LNCaP clone FGC (cell line): ENCODE data around the gene GLDC.

ENCODE experiments used
- DNase-seq: peaks from one replicate; pipeline ENCODE4 v3.0.0-alpha.2; 2011; ENCODE audit warnings: low read depth
- H3K4me3 ChIP-seq: 2 replicates; pipeline ENCODE4 v1.5.1; 2011; ENCODE audit warnings: mild to moderate bottlenecking, low read depth, low read length, control low read depth
- CTCF ChIP-seq: IDR thresholded peaks from 2 replicates; pipeline ENCODE4 v1.5.1; 2012; ENCODE audit warnings: mild to moderate bottlenecking; ENCODE audit not compliant: control insufficient read depth, insufficient read depth; ENCODE audit errors: extremely low read depth

Gene GLDC

GRCh38 chr9:6620796-6621195 lies 24.7 kb downstream of the GLDC start:
- TF ChIP-seq CTCF, result no peak
- H3K4me3 ChIP-seq, result no peak overlapping the region
- DNase-seq, result no peak

GRCh38 chr9:6620353-6620752 lies 25.2 kb downstream of the GLDC start:
- no peak overlapping the region for H3K4me3 ChIP-seq
- TF ChIP-seq CTCF, result no peak
- no peak for DNase-seq

GRCh38 chr9:6619909-6620308 lies 25.6 kb downstream of the GLDC start:
- no peak for DNase-seq
- TF ChIP-seq CTCF, result no peak
- H3K4me3 ChIP-seq, result no peak overlapping the region

GRCh38 chr9:6616951-6617602 lies 28.5 kb downstream of the GLDC start:
- no peak for TF ChIP-seq CTCF
- no peak for DNase-seq
- no peak overlapping the region for H3K4me3 ChIP-seq

- H3K4me3 ChIP-seq, result no peak overlapping the region
- TF ChIP-seq CTCF, result no peak
- no peak for DNase-seq
Measured at GRCh38 chr9:6614489-6614888, 31.0 kb downstream of the GLDC start.

- no peak for DNase-seq
- H3K4me3 ChIP-seq, result no peak overlapping the region
- TF ChIP-seq CTCF, result no peak
Measured at GRCh38 chr9:6611865-6612264, 33.7 kb downstream of the GLDC start.

GRCh38 chr9:6610073-6610472 lies 35.5 kb downstream of the GLDC start:
- TF ChIP-seq CTCF, result no peak
- H3K4me3 ChIP-seq, result no peak overlapping the region
- no peak for DNase-seq
